Measurements from ENCODE around the gene PPM1E. TPM values are rescaled to one million over a fixed set of nuclear protein-coding genes. Genes with fewer than 3 reads are reported as not detected.

Gene PPM1E
- total and polyA plus RNA-seq, 8 donors: 0.09 to 1.3 (median 0.42) TPM

- 56 to 81% methylated on average over 1 of the region's 1 CpG for WGBS, 2 donors
- H3K9me3 ChIP-seq: no peaks in the 10 kb centered on the region
- no peak overlapping the region for H3K4me3 ChIP-seq
- H3K36me3 ChIP-seq: no peaks in the 10 kb centered on the region
- no peak overlapping the region for H3K27ac ChIP-seq
- H3K4me1 ChIP-seq: no peaks in the 10 kb centered on the region
- intact Hi-C loops (cut with DNase I): no loop called here
- ATAC-seq (no peak), FAIRE-seq (no peak), DNase-seq (no peak)
- H3K27me3 ChIP-seq: no peaks in the 10 kb centered on the region
- TF ChIP-seq CTCF (IDR thresholded peaks at IDR 0.05): no peak
Observed at GRCh38 chr17:58917228-58917627, 161.6 kb downstream of the PPM1E start.

- TF ChIP-seq CTCF (IDR thresholded peaks at IDR 0.05): no peak
- Histone ChIP-seq H3K4me1 (no peaks in the 10 kb centered on the region), H3K36me3 (no peaks in the 10 kb centered on the region), H3K27me3 (no peaks in the 10 kb centered on the region), H3K4me3 (no peak overlapping the region), H3K27ac (no peak overlapping the region), H3K9me3 (no peaks in the 10 kb centered on the region)
- ATAC-seq (no peak), FAIRE-seq (no peak), DNase-seq (no peak)
- WGBS, 2 donors: 57 to 67% methylated on average over 2 of the region's 2 CpGs
- intact Hi-C loops (cut with DNase I): no loop called here
Observed at GRCh38 chr17:58918072-58918471, 162.4 kb downstream of the PPM1E start.

- no peaks in the 10 kb centered on the region for H3K36me3 ChIP-seq
- no peak for FAIRE-seq
- DNase-seq: no peak
- no peak for ATAC-seq
- no peaks in the 10 kb centered on the region for H3K9me3 ChIP-seq
- H3K4me3 ChIP-seq: no peak overlapping the region
- intact Hi-C loops (cut with DNase I): no loop called here
- H3K4me1 ChIP-seq: no peaks in the 10 kb centered on the region
- no peak overlapping the region for H3K27ac ChIP-seq
- TF ChIP-seq CTCF (IDR thresholded peaks at IDR 0.05): no peak
- H3K27me3 ChIP-seq: no peaks in the 10 kb centered on the region
Observed at GRCh38 chr17:58918884-58919283, 163.2 kb downstream of the PPM1E start.

GRCh38 chr17:58920773-58921172 is 165.1 kb downstream of the PPM1E start:
- H3K9me3 ChIP-seq: no peaks in the 10 kb centered on the region
- no peak overlapping the region for H3K27ac ChIP-seq
- no peaks in the 10 kb centered on the region for H3K4me1 ChIP-seq
- TF ChIP-seq CTCF (IDR thresholded peaks at IDR 0.05): no peak
- ATAC-seq (no peak), FAIRE-seq (no peak), DNase-seq (no peak)
- no peaks in the 10 kb centered on the region for H3K27me3 ChIP-seq
- no peaks in the 10 kb centered on the region for H3K36me3 ChIP-seq
- intact Hi-C loops (cut with DNase I): no loop called here
- no peak overlapping the region for H3K4me3 ChIP-seq

GRCh38 chr17:58932956-58933355 is 177.3 kb downstream of the PPM1E start:
- no peak for DNase-seq
- no peaks in the 10 kb centered on the region for H3K4me1 ChIP-seq
- H3K36me3 ChIP-seq: no peaks in the 10 kb centered on the region
- H3K27ac ChIP-seq: no peak overlapping the region
- H3K27me3 ChIP-seq: no peaks in the 10 kb centered on the region
- no peak for ATAC-seq
- no peak for TF ChIP-seq CTCF (IDR thresholded peaks at IDR 0.05)
- intact Hi-C loops (cut with DNase I): no loop called here
- no peak for FAIRE-seq
- H3K4me3 ChIP-seq: no peak overlapping the region
- 69 to 84% methylated on average over 3 of the region's 3 CpGs for WGBS, 2 donors
- H3K9me3 ChIP-seq: no peaks in the 10 kb centered on the region
